ENCODE results near the gene TSPEAR.

- TF ChIP-seq POLR2AphosphoS5 (IDR thresholded peaks at IDR 0.05; ENCODE audit: low read depth, low read length): no peak
- no peak for TF ChIP-seq CTCF (IDR thresholded peaks at IDR 0.05)
Observed at GRCh38 chr21:44713130-44713529, 1.8 kb upstream of the TSPEAR start.
